ENCODE measurements around the gene MRPS18A.

MRPS18A gene

DNA sequence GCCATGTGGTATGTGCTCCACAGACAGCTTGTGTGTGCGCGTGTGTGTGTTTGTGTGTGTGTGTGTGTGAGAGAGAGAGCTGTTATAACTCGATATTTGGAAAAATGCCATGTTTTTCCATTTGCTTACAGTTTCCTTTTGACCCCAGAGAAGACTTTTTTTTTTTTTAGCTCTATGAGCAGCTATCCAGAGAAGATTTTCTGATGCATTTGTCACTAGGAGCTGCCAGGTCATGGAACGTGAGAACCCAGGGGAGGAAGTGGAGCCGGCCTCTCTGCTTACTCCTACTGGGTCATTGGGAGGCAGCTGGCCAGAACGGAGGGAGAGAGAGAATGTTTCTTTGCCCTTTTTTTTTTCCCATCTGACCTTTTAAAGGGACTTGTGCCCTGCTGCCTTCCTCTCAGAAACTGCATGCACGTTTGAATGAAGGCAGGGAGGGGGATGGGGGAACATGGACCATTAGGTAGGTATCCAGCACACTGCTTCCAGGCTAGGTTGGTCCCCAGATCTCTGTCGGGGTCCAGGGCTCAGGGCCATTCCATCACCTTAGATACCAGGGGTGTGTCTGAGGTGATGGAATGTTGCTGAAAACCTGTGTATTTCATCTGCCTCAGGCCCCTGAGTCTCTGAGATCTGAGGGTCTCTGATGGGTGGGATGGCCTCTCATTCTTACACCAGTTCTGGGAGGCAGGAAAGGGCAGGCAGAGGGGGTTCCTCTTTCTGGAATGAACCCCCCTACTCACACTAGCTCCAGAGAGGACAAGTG lies 11.2 kb upstream of the MRPS18A start:
- peak; percentile 17 for DNase-seq (ENCODE audit: low read depth)

DNA sequence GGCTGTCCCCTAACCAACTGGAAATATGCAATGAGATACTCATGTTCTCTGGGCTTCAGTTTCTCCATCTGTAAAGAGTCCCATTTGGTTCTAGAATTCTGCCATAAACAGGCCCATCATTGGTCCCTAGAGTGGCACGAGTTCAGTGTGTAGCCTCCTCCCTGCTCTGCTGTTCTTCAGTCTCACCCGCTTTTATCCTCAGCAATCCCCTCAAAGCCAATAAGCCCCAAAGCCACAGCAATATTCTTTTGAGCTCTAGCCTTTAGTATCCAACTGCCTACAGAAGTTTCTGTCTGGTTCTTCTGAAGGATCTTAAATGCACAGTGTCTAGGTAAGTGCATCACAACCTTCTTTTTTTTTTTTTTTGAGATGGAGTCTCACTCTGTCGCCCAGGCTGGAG lies 9.8 kb upstream of the MRPS18A start:
- DNase-seq (ENCODE audit: low read depth): no peak

DNA sequence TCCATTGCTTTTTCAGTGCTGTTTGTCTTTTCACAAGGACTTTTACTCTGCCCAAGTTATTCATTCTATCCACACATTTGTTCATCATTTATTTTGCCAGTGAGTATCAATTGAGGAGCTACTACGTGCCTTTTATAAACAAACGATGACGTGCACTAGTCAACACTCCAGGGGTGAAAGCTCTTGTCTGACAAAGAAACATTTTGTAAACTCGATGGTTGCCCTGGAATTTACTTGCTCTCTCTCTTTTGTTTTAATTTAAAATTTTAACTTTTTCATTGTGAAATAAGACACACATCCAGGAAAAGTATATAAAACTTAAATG lies 8.3 kb upstream of the MRPS18A start:
- no peak for DNase-seq (ENCODE audit: low read depth)

DNA sequence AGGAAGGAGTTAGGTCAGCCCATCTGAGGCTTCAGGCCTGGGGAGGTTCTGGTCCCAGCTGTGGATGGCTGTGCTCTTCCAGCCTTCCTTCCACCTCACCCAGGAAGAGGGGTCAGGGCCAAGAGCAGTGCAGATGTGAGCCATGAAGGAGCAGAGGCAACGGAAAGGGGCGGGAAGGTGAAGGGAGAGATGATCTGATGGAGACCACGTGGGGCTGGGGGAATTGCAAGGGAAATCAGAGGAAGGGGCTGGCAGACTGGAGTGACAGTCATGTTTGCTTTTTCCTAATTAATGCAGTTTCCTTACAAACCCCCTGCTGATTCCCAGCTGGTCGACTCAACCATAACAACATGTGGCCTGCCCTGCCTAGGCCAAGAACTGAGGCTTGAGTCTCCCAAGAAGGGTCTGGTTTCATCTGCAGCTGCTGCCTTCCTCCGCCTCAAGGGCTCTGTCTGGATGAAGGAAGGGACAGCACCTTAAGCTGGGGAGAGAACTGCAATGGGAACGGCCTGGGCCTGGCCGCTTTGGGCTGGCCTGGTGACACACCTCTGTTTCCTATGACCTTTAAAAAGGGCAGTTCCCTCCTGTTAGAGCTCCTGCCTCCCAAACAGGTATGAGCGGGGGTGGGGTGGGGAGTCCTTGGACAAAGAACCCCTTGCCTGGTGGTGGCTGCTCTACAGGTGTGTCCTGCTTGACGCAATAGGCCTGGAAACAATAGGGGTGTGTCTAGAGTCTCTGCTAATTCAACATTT lies 7.8 kb upstream of the MRPS18A start:
- DNase-seq (ENCODE audit: low read depth): no peak

DNA sequence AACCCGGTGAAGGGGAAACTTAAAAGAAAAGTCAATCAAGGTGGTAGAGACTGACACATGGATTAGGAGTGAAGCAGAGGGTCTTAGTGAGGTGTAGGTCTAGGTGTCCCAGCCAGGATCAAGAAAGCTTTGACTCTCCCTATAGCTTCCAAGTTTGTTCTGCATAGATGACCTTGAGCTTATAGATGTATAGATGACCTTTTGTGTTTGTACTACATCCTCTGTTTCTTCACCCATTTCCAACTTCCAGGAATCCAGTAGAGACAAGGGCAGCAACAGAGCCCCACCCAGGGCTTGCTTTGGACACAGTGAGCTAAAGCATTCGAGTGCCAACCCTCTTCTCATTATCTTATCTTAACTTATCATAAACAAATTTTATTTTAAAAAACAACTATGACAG lies 1.8 kb upstream of the MRPS18A start:
- DNase-seq (ENCODE audit: low read depth): no peak

DNA sequence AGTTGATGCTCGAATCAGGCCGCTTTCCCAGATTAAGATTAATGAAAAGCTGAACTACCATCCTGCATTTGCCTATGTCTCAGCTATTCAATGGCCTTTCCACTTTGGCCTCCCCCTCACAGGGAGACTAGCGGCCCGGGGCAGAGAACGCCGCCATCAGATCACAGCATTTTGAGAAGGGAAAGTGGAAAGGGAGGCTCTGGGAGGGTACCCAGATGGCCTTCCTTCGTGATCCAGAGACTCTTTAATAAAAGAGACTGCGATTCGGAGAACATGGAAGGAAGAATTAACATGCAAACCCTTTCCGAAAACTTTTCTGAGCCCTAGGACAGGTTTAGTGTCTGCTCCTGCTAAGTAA lies 533 bp downstream of the MRPS18A start:
- no peak for DNase-seq (ENCODE audit: low read depth)

DNA sequence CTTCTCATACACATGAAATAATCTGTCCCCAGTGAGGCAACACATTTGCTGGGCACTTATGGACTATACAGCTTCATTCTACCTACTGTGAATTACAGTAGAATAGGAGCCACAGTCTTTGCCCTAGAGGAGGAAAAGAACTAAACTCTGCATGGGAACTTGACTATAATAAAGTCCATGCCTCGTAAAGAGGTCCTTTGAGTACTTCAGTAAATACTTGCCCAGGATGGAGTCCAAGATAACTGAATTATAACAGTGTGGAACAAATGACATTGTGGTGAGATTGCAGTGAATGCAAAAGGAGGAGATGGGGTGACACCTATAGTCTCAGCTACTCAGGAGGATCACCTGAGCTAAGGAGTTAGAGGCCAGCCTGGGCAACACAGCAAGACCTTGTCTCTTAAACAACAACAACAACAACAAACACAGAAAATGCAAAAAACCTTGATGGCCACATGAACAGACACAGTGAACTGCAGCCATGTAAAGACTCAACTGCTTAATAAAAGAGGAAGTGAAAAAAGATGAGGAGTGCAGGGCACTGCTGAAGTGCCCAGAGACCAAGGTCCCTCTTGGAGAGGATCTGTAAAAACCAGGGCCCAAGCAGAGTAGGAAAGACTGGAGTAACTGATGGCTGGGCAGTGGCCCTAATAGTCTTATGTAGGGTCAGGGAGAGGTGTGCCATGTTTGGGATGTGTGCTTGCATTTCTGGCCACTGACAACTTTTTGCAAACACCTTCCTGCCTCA lies 3.7 kb downstream of the MRPS18A start:
- DNase-seq (ENCODE audit: low read depth): no peak

DNA sequence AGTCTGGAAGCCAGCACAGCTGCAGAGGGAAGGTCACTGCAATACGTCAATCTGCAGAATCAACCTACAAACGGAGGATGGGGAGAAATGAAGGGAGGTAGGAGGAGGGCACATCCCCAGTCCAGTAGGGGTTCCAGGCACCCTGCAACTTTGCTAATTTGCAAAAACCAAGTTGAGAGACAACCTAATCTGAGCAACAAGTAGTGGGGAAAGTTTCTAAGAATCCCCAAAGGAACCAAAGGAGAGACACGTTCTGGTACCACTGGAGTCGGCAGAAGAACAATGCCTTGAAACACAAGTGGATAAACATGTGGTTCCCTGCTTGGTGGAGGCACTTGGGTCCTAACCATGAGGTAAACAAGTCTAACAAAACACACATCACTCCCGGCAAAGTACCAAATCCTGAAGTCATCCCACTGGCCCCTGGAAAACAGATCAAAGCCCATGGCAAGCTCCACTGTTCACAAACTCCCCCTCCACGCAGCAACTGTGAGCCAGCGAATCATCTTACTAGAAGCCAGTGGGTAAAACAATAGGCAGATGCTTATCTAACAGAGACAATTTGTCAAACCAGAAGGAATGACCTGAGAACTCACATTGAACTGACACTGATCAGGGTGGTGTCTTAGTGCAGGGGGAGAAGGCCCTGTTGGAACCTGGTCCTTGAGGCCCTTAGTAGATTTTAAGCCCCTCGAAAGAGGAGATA lies 4.7 kb downstream of the MRPS18A start:
- DNase-seq (ENCODE audit: low read depth): no peak

DNA sequence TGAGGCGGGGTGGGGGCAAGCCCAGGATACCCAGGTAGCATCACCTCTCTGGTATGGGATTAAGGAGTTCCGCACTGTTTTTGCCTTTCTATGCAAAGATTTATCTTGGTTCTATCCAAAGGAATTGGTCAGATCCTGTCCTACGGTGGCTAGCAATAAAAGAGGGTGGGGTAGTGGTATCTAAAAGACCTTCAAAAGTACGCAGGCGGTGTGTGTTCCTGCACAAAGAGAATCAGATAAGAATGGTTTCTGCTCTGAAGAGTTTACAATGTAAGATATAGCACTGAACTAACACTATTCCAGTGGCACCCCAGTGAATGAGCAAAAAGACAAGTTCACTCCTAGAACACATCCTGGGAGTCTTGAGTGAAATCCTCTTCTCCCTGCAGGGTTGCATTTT lies 6.3 kb downstream of the MRPS18A start:
- DNase-seq (ENCODE audit: low read depth): no peak

DNA sequence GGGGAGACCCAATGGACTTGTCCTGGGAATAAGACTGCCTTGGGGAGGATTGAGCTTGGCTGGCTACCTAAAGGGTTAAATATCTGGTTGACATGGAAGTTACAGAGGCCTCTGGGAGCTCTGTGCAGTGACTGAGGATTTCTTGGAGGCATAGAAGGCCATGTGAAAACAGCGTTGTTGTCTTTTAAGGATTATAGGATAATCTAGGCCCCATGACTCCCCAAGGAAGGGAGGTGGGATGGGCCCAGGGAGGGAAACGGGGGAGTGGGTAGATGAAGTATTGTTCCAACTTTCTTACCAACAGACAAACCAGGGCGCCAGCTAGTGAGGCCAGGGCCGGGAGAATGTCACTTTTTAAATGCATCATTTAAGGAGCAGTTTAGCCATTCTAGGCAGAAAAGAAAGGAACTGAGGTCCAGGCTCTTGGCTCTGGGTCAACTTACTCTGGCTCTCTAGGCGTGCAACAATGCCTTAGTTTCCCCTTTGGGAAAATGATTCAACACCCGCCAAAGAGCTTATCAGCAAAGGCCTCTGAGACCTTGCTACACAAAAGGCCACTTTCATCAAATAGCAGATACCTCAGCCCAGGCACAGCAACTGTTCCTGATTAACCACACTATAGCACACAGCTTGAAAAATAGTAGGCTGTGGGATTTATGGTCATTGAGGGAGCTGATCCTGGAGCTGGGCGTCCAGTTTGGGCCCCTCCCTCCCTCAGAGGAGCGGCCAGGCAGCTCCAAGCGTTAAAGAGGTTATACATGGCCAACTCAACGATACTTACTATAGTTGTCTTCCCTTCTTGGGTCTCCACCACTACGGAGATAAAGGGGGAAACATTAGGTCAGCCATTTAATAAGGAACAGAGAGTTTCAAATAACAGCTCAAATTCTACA lies 7.0 kb downstream of the MRPS18A start:
- DNase-seq (ENCODE audit: low read depth): no peak

DNA sequence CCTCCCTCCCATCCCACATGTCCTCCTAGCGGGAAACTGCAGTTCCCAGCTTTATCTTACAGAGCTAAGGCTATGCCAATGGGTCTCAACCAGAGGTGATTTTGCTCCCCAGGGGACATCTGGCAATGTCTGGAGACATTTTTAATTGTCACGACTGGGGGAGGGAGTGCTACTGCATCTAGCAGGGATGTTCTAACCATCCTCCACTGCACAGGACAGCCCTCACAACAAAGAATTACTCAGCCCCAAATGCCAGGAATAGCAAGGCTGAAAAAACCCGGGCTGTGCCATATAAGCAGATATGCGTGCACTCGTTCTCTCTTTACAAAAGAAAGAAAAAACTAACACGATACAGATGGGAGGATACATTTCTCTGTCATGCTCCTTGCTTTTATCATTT lies 8.5 kb downstream of the MRPS18A start:
- no peak for DNase-seq (ENCODE audit: low read depth)

DNA sequence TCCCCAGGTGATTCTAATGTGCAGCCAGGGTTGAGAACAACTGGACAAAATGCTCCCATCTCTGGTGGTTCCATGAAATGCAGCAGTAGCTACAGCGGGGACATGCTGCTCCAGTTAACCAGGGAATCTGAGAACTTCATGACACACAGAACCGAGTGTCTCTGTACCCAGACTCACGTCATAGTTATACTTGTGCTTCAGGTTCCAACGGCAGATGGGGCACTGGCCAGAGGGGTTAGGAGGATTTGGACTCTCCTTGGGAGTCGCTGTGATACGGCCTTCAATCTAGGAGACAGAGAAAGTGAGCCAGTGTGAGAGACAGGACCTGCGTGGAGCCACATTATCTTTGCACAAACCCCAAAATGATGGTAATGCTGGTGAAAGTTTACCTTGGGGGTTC lies 9.2 kb downstream of the MRPS18A start:
- DNase-seq (ENCODE audit: low read depth): no peak

DNA sequence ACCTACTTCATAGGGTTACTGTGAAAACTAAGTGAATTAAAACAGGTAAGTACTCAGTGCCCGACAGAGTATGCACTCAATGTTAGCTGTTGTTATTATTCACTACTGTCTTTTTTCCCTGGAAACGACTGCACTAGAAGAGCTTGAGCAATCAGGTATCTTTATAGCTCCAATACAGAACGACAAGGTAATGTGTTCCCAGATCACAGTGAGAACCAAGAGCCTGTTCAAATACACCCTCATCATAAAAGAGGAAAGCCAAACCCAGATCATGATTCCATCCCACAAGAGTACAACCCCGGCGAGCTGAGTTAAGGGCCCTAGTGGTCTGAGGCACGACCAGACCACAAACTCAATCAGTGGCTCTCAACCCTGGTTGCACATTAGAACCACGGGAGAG lies 9.8 kb downstream of the MRPS18A start:
- DNase-seq (ENCODE audit: low read depth): no peak

DNA sequence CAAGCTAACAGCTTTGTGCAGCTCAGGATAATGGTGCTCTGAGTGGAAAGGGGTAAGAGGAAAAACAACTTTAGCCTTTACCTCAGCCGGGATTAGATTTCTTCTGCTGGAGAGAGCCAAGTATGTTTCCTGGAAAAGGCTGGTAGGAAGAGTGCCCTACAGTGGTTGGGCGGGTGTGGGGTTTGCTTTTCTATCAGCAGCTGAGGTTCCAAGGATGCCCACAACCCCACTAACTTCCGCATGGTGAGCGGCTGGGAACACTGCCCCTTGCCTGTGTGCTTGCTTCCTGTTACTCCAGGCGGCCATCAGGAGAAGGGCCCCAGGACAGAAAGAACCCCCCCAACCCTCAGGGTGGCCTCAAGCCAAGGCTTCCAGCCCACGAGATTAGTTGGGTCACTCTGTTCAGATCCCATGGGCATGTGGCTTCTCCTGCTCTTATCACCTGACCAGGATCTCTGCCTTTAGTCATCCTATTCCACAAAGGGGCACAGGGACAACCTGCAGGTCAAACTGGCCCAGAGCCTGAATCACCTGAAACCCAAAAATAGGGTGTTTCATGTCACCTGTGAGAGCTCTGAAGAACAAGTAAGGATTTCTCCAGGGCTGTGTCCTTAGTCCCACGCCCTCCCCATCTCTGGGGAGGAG lies 10.5 kb downstream of the MRPS18A start:
- no peak for DNase-seq (ENCODE audit: low read depth)

DNA sequence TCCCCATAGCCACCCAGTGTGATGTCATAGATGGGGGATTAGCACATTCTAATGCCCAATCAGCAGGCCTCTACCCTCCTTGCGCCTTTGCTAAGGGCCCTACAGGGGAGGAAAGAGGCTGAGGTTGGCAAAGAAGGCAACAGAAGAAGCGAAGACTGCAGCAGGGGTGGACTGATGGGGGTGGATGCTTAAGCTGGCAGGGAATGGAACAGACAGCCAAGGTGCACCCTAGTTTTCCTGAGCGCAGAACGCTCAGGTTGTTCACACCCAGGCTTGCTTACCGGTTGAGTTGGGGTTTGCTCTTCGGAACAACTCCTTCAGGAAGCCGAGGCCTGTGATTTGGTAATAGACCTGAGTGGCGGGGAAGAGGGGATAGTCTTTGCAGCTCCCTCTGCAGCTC lies 12.7 kb downstream of the MRPS18A start:
- DNase-seq (ENCODE audit: low read depth): no peak

DNA sequence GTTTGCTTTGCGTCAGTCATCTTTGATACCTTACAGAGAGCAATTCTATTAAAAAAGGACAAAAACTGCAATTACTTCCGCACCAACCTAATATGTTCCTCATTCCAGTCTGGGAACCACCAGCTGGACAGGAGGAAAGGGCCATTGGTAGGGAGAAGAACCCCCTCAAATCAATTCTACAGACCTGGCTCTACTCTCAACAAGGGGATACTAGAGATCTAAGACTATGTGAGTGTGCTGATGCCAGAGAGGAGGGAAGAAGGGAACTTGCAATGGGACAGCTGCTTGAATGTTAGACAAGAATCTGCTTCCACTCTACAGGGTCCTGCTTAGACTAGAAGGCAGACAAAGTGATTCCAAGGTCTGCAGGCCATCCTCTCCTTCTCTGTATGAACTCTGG lies 13.3 kb downstream of the MRPS18A start:
- DNase-seq (ENCODE audit: low read depth): no peak

DNA sequence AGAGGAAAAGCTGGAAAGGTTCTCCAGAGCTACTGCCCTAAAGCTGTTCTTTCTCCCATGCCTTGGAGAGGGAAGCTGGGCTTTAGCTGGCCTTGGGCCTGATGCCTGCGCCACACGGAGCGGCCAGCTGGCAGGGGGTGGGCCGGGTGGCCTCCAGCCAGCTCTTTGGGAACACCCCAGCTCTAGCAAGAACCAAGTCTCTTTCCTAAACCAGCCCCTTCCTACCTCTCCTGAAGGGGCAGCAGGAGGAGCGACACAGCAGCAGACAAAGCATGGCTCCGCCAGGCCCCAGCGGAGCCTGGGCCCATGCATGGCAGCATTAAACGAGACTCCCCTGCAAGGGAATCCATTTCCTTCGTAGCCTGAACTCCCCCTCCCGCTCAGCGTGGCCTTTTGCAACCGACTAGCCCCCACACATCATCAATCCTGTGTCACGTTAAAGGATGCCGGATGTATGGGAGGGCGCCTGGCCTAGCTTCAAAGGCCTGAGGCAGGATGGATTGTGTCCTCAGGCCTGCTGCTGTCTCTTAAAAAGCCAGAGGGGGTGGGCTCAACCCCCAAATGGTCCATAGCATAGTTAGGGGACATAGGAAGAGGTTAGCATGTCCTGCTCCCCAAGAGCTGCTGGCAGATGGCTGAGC lies 14.0 kb downstream of the MRPS18A start:
- DNase-seq (ENCODE audit: low read depth): no peak

DNA sequence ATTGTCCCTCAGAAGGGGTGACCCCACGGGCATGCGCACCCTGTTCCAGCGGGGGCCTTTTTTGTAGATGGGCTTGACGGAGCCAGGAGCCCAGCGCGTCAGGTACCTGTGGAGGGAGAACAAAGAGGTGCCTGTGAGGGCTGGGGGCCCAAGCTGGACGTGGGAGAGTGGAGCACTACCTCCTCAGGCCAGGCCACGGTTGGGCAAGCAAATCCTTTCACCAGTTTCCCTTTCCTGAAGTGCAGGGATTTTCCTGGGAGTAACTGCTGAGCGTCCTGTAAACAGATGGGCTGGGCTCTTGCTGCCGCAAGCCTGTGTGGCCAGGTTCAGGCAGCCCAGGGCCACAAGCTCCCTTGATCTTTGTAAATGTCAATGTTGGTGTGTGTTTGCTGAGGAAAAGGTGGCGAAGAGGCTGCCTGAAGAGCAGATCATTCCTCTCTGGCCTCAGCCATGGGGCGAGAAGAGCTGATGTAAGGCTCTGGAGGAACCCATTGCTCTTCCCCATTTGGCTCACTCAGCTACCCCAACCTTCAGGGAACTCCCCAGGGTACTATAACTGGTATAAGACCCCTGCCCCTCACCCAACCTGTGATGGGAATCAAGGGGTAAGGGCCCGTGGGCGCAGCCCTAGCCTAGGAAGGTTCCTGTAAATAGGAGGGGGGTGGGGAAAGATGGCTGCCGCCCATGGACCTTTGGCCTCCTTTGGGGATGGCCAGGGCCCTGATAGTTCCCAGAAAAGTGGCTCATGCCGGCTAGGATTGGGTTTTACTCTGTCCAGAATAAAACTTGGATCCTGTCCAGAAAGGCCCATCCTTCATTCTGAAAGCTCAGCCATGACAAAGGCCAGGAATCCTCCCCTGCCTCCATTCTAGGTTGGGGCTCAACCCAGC lies 15.5 kb downstream of the MRPS18A start:
- no peak for DNase-seq (ENCODE audit: low read depth)

DNA sequence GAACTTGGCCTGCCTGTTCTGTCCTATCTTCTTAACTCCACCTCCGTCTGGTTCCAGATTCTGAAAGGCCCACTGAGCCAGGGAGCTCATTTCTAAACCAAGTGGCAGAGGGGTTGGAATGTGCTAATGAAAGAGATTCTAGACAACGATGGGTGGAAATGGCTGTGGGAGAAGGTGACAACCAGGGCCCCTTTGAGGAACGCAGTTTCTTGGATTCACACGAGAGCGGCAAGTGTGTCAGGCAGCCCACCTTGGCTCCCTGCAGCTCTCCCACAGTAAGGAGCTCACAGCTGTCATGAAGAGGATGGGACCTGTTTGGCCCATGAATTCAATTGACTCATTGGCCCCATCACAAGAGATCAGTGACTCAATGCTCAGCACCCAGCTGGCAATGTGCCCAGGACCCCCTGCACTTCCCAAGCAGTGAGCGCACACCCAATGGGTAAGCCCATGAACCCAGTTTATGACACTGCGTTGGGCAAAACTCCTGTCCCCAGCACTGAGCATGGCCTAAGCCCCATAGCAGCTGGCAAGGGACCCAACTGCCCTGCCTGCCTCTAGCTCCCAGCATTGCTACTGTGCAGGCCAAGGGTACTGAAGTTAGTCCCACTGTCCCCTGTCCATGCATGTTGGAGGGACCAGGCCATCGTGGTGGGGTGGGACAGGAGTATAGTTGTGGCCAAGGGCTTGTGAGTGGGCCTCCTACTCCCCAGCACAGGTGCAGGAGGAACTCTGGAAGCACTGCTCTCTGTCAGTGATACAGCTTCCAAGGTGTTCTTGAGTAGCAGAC lies 16.4 kb downstream of the MRPS18A start:
- DNase-seq (ENCODE audit: low read depth): no peak
